Mononuclear cell (primary cell): ENCODE data around the gene GAB2. TPM values are rescaled to one million over a fixed set of nuclear protein-coding genes. Genes with fewer than 3 reads are reported as not detected.
"Not testable (repeated sequence)": the region's sequence is repeated elsewhere in the genome, so short reads cannot be mapped to it uniquely, and the experiment has no call there.

Source experiments
- H3K27me3 ChIP-seq: 2 replicates; pipeline ENCODE4 v1.6.0; 2011; ENCODE audit warnings: low read length, control low read depth; ENCODE audit not compliant: insufficient read depth
- H3K4me1 ChIP-seq: 2 replicates; pipeline ENCODE4 v1.5.1; 2011; ENCODE audit warnings: mild to moderate bottlenecking, low read length, control low read depth; ENCODE audit not compliant: insufficient read depth
- H3K4me3 ChIP-seq: 2 replicates; pipeline ENCODE4 v1.5.1; 2011; ENCODE audit warnings: mild to moderate bottlenecking, low read length, moderate library complexity
- H3K9me3 ChIP-seq: 2 replicates; pipeline ENCODE4 v1.5.1; 2011; ENCODE audit warnings: low read depth, mild to moderate bottlenecking, control low read depth, low read length
- total RNA-seq: library from RNA; depleted of rRNA; stranded (reverse); fragments of >200 nt; gene quantifications from one replicate; pipeline ENCODE4 v1.2.3, GENCODE V29; 2012

Gene GAB2
- total RNA-seq, 1 donor: 61.9 TPM

GRCh38 chr11:78373689-78374088 is 43.9 kb downstream of the GAB2 start:
- H3K4me3 ChIP-seq: no peak overlapping the region
- H3K4me1 ChIP-seq: peaks cover 15% of the 10 kb centered on the region
- H3K9me3 ChIP-seq: no peaks in the 10 kb centered on the region
- H3K27me3 ChIP-seq: no peaks in the 10 kb centered on the region

GRCh38 chr11:78372114-78372768 is 45.4 kb downstream of the GAB2 start:
- Histone ChIP-seq H3K4me3 (no peak overlapping the region), H3K4me1 (peaks cover 13% of the 10 kb centered on the region), H3K27me3 (no peaks in the 10 kb centered on the region), H3K9me3 (no peaks in the 10 kb centered on the region)

GRCh38 chr11:78371221-78371891 is 46.3 kb downstream of the GAB2 start:
- H3K9me3 ChIP-seq: no peaks in the 10 kb centered on the region
- H3K4me3 ChIP-seq: no peak overlapping the region
- H3K27me3 ChIP-seq: no peaks in the 10 kb centered on the region
- H3K4me1 ChIP-seq: peaks cover 17% of the 10 kb centered on the region

GRCh38 chr11:78370406-78371172 is 47.0 kb downstream of the GAB2 start:
- Histone ChIP-seq H3K4me1 (peaks cover 19% of the 10 kb centered on the region), H3K27me3 (no peaks in the 10 kb centered on the region), H3K9me3 (no peaks in the 10 kb centered on the region), H3K4me3 (no peak overlapping the region)

GRCh38 chr11:78365381-78365792 is 52.2 kb downstream of the GAB2 start:
- H3K4me1 ChIP-seq: peaks cover 28% of the 10 kb centered on the region
- H3K4me3 ChIP-seq: no peak overlapping the region
- H3K9me3 ChIP-seq: no peaks in the 10 kb centered on the region
- no peaks in the 10 kb centered on the region for H3K27me3 ChIP-seq

- Histone ChIP-seq H3K27me3 (no peaks in the 10 kb centered on the region), H3K9me3 (no peaks in the 10 kb centered on the region), H3K4me3 (no peak overlapping the region), H3K4me1 (peaks cover 36% of the 10 kb centered on the region)
These were observed 53.4 kb downstream of the GAB2 start for GRCh38 chr11:78364128-78364751.

- Histone ChIP-seq H3K9me3 (no peaks in the 10 kb centered on the region), H3K27me3 (no peaks in the 10 kb centered on the region), H3K4me1 (peaks cover 36% of the 10 kb centered on the region), H3K4me3 (no peak overlapping the region)
These were observed 54.5 kb downstream of the GAB2 start for GRCh38 chr11:78363024-78363619.

GRCh38 chr11:78361228-78361627 is 56.4 kb downstream of the GAB2 start:
- no peak overlapping the region for H3K4me3 ChIP-seq
- H3K4me1 ChIP-seq: peaks cover 32% of the 10 kb centered on the region
- H3K27me3 ChIP-seq: no peaks in the 10 kb centered on the region
- H3K9me3 ChIP-seq: no peaks in the 10 kb centered on the region

GRCh38 chr11:78359921-78360320 is 57.7 kb downstream of the GAB2 start:
- Histone ChIP-seq H3K4me1 (peaks cover 36% of the 10 kb centered on the region), H3K9me3 (no peaks in the 10 kb centered on the region), H3K4me3 (no peak overlapping the region), H3K27me3 (no peaks in the 10 kb centered on the region)

- H3K4me1 ChIP-seq: peaks cover 41% of the 10 kb centered on the region
- H3K27me3 ChIP-seq, H3K9me3 ChIP-seq, H3K4me3 ChIP-seq: not testable (repeated sequence)
These were observed 59.7 kb downstream of the GAB2 start for GRCh38 chr11:78357924-78358323.

- not testable (repeated sequence) for H3K9me3 ChIP-seq, H3K27me3 ChIP-seq, H3K4me3 ChIP-seq
- peaks cover 42% of the 10 kb centered on the region for H3K4me1 ChIP-seq
These were observed 60.2 kb downstream of the GAB2 start for GRCh38 chr11:78357425-78357824.

GRCh38 chr11:78355742-78356141 is 61.9 kb downstream of the GAB2 start:
- not testable (repeated sequence) for H3K4me3 ChIP-seq, H3K9me3 ChIP-seq, H3K27me3 ChIP-seq
- peaks cover 59% of the 10 kb centered on the region for H3K4me1 ChIP-seq

- Histone ChIP-seq H3K4me3 (no peak overlapping the region), H3K27me3 (no peaks in the 10 kb centered on the region), H3K4me1 (peaks cover 59% of the 10 kb centered on the region), H3K9me3 (no peaks in the 10 kb centered on the region)
These were observed 62.3 kb downstream of the GAB2 start for GRCh38 chr11:78355309-78355705.

- Histone ChIP-seq H3K27me3 (no peaks in the 10 kb centered on the region), H3K9me3 (no peaks in the 10 kb centered on the region), H3K4me3 (no peak overlapping the region), H3K4me1 (peaks cover 59% of the 10 kb centered on the region)
These were observed 63.0 kb downstream of the GAB2 start for GRCh38 chr11:78354408-78355308.
